ENCODE data around the gene SERPINB11.

- TF ChIP-seq, protein P1, sequence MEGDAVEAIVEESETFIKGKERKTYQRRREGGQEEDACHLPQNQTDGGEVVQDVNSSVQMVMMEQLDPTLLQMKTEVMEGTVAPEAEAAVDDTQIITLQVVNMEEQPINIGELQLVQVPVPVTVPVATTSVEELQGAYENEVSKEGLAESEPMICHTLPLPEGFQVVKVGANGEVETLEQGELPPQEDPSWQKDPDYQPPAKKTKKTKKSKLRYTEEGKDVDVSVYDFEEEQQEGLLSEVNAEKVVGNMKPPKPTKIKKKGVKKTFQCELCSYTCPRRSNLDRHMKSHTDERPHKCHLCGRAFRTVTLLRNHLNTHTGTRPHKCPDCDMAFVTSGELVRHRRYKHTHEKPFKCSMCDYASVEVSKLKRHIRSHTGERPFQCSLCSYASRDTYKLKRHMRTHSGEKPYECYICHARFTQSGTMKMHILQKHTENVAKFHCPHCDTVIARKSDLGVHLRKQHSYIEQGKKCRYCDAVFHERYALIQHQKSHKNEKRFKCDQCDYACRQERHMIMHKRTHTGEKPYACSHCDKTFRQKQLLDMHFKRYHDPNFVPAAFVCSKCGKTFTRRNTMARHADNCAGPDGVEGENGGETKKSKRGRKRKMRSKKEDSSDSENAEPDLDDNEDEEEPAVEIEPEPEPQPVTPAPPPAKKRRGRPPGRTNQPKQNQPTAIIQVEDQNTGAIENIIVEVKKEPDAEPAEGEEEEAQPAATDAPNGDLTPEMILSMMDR (IDR thresholded peaks at IDR 0.05; ENCODE audit: low read length) = no peak
- TF ChIP-seq EZH2 (IDR thresholded peaks at IDR 0.05; ENCODE audit: borderline replicate concordance, low read length) = no peak
These were observed 59.8 kb downstream of the SERPINB11 start for GRCh38 chr18:63762518-63762917.
